Stomach (tissue), 4 donors: ENCODE measurements around the gene TRAM2.

Source experiments
- EP300 ChIP-seq: sonication (generic); formaldehyde crosslinking; IDR thresholded peaks from one replicate; pipeline ENCODE4 v1.6.1; 2017; ENCODE audit warnings: antibody characterized with exemption
- POLR2A ChIP-seq, 4 donors: fragments of 450-650 bp; IDR thresholded peaks; one replicate each; pipeline ENCODE4 v1.6.1; 2016; ENCODE audit warnings: antibody characterized with exemption in 4 of 4, control low read depth in 2 of 4, mild to moderate bottlenecking in 1 of 4, moderate library complexity in 1 of 4
- TF ChIP-seq, protein P1 (sequence below), 7 experiments: fragments of 450-650 bp in 4 of 7; fragments of 200-600 bp in 3 of 7; sonication (generic) in 3 of 7; IDR thresholded peaks; one replicate each; pipeline ENCODE4 v1.5.1; 2016 to 2019; ENCODE audit warnings: antibody characterized with exemption in 7 of 7, control low read depth in 2 of 7, mild to moderate bottlenecking in 1 of 7

DNA sequence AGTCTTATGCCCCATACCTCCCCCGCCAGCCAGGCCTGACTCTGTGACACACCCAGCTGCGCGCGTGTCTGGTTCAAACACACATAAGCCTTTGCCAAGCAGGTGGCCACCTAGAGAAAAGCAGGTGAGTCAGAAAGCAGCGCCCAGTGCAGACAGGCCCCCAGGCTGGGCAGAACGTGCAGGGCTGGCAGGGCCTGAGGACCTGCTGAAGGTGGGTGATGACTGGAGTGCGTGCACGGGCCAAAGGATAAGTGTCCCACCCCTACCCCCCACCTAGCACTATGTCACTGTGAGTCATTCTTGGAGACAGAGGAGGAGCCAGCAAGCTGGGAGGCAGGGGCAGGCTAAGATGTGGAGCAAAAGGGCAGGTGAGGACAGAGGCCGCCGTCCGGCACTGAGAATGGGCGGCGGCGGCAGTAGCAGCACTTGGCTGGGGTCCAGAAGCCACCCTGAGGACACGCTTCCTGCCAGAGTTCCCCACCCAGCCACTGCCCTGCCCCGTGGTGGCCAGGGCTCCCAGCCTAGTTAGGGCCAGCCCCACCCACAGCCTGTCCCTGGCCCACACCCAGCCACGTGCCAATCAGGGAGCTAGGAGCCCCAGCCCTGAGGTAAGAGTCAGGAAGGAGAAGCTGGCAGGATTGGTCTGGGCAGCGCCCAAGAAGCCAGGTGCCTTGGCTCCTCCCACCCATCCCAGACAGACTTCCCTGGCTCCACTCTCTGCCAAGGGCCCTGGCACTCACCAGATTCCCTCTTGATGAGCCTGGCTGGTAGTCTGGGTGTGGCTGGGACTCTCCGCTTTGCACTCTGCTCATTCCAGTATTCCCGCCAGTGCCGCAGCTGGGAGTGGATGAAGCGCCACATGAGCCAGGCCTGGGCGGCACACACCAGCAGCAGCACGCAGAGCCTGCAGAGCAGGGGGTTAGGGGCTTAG lies 72.7 kb downstream of the TRAM2 start:
- TF ChIP-seq EP300 (no peak), POLR2A (IDR thresholded peaks at IDR 0.05) (no peak)
- TF ChIP-seq, protein P1, sequence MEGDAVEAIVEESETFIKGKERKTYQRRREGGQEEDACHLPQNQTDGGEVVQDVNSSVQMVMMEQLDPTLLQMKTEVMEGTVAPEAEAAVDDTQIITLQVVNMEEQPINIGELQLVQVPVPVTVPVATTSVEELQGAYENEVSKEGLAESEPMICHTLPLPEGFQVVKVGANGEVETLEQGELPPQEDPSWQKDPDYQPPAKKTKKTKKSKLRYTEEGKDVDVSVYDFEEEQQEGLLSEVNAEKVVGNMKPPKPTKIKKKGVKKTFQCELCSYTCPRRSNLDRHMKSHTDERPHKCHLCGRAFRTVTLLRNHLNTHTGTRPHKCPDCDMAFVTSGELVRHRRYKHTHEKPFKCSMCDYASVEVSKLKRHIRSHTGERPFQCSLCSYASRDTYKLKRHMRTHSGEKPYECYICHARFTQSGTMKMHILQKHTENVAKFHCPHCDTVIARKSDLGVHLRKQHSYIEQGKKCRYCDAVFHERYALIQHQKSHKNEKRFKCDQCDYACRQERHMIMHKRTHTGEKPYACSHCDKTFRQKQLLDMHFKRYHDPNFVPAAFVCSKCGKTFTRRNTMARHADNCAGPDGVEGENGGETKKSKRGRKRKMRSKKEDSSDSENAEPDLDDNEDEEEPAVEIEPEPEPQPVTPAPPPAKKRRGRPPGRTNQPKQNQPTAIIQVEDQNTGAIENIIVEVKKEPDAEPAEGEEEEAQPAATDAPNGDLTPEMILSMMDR (IDR thresholded peaks at IDR 0.05), result no peak
